ENCODE results near the gene CDC42EP3. TPM values are rescaled to one million over a fixed set of nuclear protein-coding genes. Genes with fewer than 3 reads are reported as not detected.

Gene CDC42EP3
- total RNA-seq, 1 experiment from 2014 or later, result 31.5 TPM

DNA sequence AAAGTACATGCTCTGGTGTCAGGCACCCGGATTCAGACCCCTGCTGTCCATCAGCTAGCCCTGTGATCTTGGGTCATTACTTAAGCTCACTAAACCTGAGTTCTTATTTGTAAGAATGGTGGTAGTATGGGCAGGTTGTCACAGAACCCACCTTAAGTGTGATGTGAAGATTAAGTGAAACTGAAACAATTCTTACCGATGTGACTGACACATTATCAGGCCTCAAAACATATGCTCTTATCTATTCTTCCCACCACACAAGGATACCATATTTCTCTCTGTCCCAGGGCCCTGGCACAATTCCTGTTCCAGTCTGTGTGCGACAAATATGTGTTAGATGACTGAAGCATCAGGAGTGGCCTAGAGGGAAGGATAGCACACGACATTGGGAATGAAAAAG lies 11.0 kb upstream of the CDC42EP3 start:
- CTCF ChIA-PET, result no interaction called here
- no peak overlapping the region for H3K4me3 Mint-ChIP-seq
- POLR2A ChIA-PET, result no interaction called here
- DNase-seq (ENCODE audit: low spot score) (no peak), ATAC-seq (no peak)
- peaks cover 3% of the 10 kb centered on the region for H3K4me1 Mint-ChIP-seq
- H3K27ac Mint-ChIP-seq, result no peak overlapping the region
- H3K36me3 Mint-ChIP-seq, result no peaks in the 10 kb centered on the region
- no peaks in the 10 kb centered on the region for H3K27me3 Mint-ChIP-seq (ENCODE audit: low read depth)
- TF ChIP-seq FOXK1 (CRISPR knock-in tag; IDR thresholded peaks at IDR 0.05) (no peak), RELA (CRISPR knock-in tag; IDR thresholded peaks at IDR 0.05; ENCODE audit: borderline replicate concordance) (no peak), TEAD1 (CRISPR knock-in tag; IDR thresholded peaks at IDR 0.05) (no peak), ZNF396 (CRISPR knock-in tag; IDR thresholded peaks at IDR 0.05; ENCODE audit: borderline replicate concordance) (no peak), FOXJ3 (CRISPR knock-in tag; IDR thresholded peaks at IDR 0.05; ENCODE audit: borderline replicate concordance) (no peak), MYBL2 (CRISPR knock-in tag; IDR thresholded peaks at IDR 0.05) (no peak), CREM (CRISPR knock-in tag; IDR thresholded peaks at IDR 0.05) (no peak), PRRX2 (CRISPR knock-in tag; IDR thresholded peaks at IDR 0.05) (no peak)
- TF ChIP-seq, protein P1, sequence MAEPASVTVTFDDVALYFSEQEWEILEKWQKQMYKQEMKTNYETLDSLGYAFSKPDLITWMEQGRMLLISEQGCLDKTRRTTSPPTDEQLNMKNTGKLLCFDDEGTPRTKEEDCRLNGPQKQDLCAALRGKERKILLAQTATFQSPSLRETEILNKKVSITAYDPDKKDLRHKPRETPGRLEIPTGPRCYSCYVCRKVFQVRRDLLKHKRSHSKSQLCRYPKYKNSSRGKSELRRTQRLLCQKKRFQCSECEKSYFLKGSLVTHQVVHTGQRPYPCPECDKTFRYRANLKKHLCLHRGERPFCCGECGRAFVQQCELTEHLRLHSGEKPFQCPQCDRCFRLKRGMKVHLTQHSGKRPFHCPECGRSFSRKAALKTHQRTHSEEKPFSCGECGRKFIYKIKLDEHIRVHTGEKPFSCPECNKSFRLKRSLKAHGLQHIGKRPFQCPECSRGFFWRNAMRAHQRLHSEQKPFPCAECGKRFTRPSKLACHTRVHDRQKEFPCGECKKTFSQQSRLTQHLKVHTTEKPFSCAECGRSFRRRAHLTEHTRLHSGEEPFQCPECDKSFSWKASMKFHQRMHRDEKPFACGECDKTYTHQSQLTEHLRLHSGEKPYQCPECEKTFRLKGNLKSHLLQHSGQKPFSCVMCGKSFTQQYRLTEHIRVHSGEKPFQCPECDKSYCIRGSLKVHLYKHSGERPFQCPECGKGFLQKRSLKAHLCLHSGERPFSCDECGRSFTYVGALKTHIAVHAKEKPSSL (CRISPR knock-in tag; conservative IDR thresholded peaks at IDR 0.05), result no peak
- TF ChIP-seq, protein P2, sequence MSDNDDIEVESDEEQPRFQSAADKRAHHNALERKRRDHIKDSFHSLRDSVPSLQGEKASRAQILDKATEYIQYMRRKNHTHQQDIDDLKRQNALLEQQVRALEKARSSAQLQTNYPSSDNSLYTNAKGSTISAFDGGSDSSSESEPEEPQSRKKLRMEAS (CRISPR knock-in tag; IDR thresholded peaks at IDR 0.05), result no peak
- H3K9me3 Mint-ChIP-seq, result no peaks in the 10 kb centered on the region

DNA sequence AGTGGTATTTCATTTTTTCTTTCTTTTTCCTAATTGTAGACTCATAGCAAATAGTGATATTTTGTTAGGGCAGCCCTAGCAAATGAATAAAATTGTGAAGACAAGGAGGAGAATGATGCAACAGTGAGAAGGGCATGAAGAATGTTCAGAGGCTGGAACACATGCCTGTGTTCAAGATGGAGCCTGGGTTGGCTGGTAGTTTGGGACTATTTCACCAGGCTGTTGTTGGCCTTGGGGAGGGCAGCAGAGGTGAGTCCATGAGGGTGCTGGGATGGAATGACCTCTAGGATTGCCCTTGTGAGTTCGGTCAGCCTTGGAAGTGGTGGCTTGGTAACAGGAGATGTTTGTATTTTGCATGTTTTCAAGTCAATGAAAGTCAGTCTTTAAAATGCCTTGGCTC lies 10.1 kb upstream of the CDC42EP3 start:
- no peak overlapping the region for H3K27ac Mint-ChIP-seq
- no peaks in the 10 kb centered on the region for H3K9me3 Mint-ChIP-seq
- POLR2A ChIA-PET, result no interaction called here
- H3K4me3 Mint-ChIP-seq, result no peak overlapping the region
- no peaks in the 10 kb centered on the region for H3K27me3 Mint-ChIP-seq (ENCODE audit: low read depth)
- TF ChIP-seq, protein P3, sequence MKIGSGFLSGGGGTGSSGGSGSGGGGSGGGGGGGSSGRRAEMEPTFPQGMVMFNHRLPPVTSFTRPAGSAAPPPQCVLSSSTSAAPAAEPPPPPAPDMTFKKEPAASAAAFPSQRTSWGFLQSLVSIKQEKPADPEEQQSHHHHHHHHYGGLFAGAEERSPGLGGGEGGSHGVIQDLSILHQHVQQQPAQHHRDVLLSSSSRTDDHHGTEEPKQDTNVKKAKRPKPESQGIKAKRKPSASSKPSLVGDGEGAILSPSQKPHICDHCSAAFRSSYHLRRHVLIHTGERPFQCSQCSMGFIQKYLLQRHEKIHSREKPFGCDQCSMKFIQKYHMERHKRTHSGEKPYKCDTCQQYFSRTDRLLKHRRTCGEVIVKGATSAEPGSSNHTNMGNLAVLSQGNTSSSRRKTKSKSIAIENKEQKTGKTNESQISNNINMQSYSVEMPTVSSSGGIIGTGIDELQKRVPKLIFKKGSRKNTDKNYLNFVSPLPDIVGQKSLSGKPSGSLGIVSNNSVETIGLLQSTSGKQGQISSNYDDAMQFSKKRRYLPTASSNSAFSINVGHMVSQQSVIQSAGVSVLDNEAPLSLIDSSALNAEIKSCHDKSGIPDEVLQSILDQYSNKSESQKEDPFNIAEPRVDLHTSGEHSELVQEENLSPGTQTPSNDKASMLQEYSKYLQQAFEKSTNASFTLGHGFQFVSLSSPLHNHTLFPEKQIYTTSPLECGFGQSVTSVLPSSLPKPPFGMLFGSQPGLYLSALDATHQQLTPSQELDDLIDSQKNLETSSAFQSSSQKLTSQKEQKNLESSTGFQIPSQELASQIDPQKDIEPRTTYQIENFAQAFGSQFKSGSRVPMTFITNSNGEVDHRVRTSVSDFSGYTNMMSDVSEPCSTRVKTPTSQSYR (CRISPR knock-in tag; IDR thresholded peaks at IDR 0.05), result no peak
- TF ChIP-seq SP1 (CRISPR knock-in tag; conservative IDR thresholded peaks at IDR 0.05) (no peak), TCF7 (CRISPR knock-in tag; IDR thresholded peaks at IDR 0.05; ENCODE audit: low read depth) (no peak), EMX1 (CRISPR knock-in tag; IDR thresholded peaks at IDR 0.05) (no peak), FOXP1 (CRISPR knock-in tag; IDR thresholded peaks at IDR 0.05; ENCODE audit: borderline replicate concordance) (no peak)
- TF ChIP-seq, protein P4, sequence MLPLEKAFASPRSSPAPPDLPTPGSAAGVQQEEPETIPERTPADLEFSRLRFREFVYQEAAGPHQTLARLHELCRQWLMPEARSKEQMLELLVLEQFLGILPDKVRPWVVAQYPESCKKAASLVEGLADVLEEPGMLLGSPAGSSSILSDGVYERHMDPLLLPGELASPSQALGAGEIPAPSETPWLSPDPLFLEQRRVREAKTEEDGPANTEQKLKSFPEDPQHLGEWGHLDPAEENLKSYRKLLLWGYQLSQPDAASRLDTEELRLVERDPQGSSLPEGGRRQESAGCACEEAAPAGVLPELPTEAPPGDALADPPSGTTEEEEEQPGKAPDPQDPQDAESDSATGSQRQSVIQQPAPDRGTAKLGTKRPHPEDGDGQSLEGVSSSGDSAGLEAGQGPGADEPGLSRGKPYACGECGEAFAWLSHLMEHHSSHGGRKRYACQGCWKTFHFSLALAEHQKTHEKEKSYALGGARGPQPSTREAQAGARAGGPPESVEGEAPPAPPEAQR (CRISPR knock-in tag; IDR thresholded peaks at IDR 0.05), result no peak
- TF ChIP-seq, protein P2 (CRISPR knock-in tag; IDR thresholded peaks at IDR 0.05), result no peak
- TF ChIP-seq, protein P5, sequence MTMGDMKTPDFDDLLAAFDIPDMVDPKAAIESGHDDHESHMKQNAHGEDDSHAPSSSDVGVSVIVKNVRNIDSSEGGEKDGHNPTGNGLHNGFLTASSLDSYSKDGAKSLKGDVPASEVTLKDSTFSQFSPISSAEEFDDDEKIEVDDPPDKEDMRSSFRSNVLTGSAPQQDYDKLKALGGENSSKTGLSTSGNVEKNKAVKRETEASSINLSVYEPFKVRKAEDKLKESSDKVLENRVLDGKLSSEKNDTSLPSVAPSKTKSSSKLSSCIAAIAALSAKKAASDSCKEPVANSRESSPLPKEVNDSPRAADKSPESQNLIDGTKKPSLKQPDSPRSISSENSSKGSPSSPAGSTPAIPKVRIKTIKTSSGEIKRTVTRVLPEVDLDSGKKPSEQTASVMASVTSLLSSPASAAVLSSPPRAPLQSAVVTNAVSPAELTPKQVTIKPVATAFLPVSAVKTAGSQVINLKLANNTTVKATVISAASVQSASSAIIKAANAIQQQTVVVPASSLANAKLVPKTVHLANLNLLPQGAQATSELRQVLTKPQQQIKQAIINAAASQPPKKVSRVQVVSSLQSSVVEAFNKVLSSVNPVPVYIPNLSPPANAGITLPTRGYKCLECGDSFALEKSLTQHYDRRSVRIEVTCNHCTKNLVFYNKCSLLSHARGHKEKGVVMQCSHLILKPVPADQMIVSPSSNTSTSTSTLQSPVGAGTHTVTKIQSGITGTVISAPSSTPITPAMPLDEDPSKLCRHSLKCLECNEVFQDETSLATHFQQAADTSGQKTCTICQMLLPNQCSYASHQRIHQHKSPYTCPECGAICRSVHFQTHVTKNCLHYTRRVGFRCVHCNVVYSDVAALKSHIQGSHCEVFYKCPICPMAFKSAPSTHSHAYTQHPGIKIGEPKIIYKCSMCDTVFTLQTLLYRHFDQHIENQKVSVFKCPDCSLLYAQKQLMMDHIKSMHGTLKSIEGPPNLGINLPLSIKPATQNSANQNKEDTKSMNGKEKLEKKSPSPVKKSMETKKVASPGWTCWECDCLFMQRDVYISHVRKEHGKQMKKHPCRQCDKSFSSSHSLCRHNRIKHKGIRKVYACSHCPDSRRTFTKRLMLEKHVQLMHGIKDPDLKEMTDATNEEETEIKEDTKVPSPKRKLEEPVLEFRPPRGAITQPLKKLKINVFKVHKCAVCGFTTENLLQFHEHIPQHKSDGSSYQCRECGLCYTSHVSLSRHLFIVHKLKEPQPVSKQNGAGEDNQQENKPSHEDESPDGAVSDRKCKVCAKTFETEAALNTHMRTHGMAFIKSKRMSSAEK (CRISPR knock-in tag; IDR thresholded peaks at IDR 0.05; ENCODE audit: borderline replicate concordance), result no peak
- peaks cover 11% of the 10 kb centered on the region for H3K4me1 Mint-ChIP-seq
- no peak for ATAC-seq
- H3K36me3 Mint-ChIP-seq, result no peaks in the 10 kb centered on the region
- CTCF ChIA-PET, result interaction anchor here (0.7 kb wide), 1 partner anchor 196 kb away, joined by 3 read pairs; no protein-coding TSS in a partner anchor
- DNase-seq (ENCODE audit: low spot score), result no peak
